Stomach (tissue), 9 donors: ENCODE data around the gene DHCR24. TPM values are rescaled to one million over a fixed set of nuclear protein-coding genes. Genes with fewer than 3 reads are reported as not detected.

Source experiments
- DNase-seq, 2 donors: peaks; one replicate each; pipeline versions ENCODE4 v3.0.0 to v3.0.0-alpha.2; 2013 to 2019
- H3K27ac ChIP-seq, 5 donors: fragments of 200-600 bp in 4 of 5; sonication (generic) in 4 of 5; one replicate each; pipeline ENCODE4 v1.5.1; 2013 to 2019; ENCODE audit warnings: mild to moderate bottlenecking in 1 of 5, moderate library complexity in 1 of 5
- H3K27me3 ChIP-seq, 3 donors: fragments of 200-600 bp; sonication (generic); one replicate each; pipeline ENCODE4 v1.5.1; 2017 to 2019; ENCODE audit warnings: mixed run types in 1 of 3
- H3K36me3 ChIP-seq, 4 donors: fragments of 200-600 bp; sonication (generic); 1 replicate in 3 of 4; 2 replicates in 1 of 4; pipeline ENCODE4 v1.5.1; 2016 to 2019
- H3K4me1 ChIP-seq, 4 donors: fragments of 200-600 bp; sonication (generic); one replicate each; pipeline ENCODE4 v1.5.1; 2016 to 2019
- H3K4me3 ChIP-seq, 4 donors: fragments of 200-600 bp; sonication (generic) in 3 of 4; one replicate each; pipeline ENCODE4 v1.5.1; 2016 to 2019; ENCODE audit warnings: mild to moderate bottlenecking in 1 of 4
- H3K9me3 ChIP-seq, 4 donors: fragments of 200-600 bp; sonication (generic); one replicate each; pipeline ENCODE4 v1.5.1; 2016 to 2019
- EP300 ChIP-seq: sonication (generic); formaldehyde crosslinking; IDR thresholded peaks from one replicate; pipeline ENCODE4 v1.6.1; 2017; ENCODE audit warnings: antibody characterized with exemption
- POLR2A ChIP-seq, 4 donors: fragments of 450-650 bp; IDR thresholded peaks; one replicate each; pipeline ENCODE4 v1.6.1; 2016; ENCODE audit warnings: antibody characterized with exemption in 4 of 4, control low read depth in 2 of 4, mild to moderate bottlenecking in 1 of 4, moderate library complexity in 1 of 4
- POLR2AphosphoS5 ChIP-seq, 3 donors: sonication (generic); formaldehyde crosslinking; IDR thresholded peaks; one replicate each; pipeline ENCODE4 v1.6.1; 2016; ENCODE audit warnings: antibody characterized with exemption in 3 of 3
- WGBS, 5 donors: extraction: QIAGEN DNeasy Blood & Tissue Kit in 3 of 5; methylation state at CpG; one replicate each; pipeline versions ENCODE4 v1.1.5 to v1.1.7; 2013 to 2018; 5-methylcytosine and 5-hydroxymethylcytosine counted together
- intact Hi-C: fragments of 100-400 bp; cut with DNase I; formaldehyde crosslinking; loops from one replicate; pipeline ENCODE4 v1.15.1; 2023; ENCODE audit warnings: low total_unique reads
- polyA plus RNA-seq, 3 donors: library from polyadenylated mRNA; stranded (reverse); fragments of 200-250 nt; gene quantifications; one replicate each; pipeline ENCODE4 v1.2.3, GENCODE V29; 2013
- total RNA-seq, 5 donors: library from RNA; depleted of rRNA; stranded (reverse); fragments of >200 nt; gene quantifications; one replicate each; pipeline versions ENCODE4 v1.1.0 to v1.2.3, GENCODE V29; 2014 to 2016
- TF ChIP-seq, protein P1 (sequence below), 7 experiments: fragments of 450-650 bp in 4 of 7; fragments of 200-600 bp in 3 of 7; sonication (generic) in 3 of 7; IDR thresholded peaks; one replicate each; pipeline ENCODE4 v1.5.1; 2016 to 2019; ENCODE audit warnings: antibody characterized with exemption in 7 of 7, control low read depth in 2 of 7, mild to moderate bottlenecking in 1 of 7
- donor health status: healthy with polysubstance abuse.
- donor health status: Bipolar disorder and iron deficiency.
- donor health status: healthy.

DHCR24 gene
- total and polyA plus RNA-seq, 8 donors: 20.0 to 347 (median 69.0) TPM

- H3K36me3 ChIP-seq: no peaks in the 10 kb centered on the region
- H3K27me3 ChIP-seq: no peaks in the 10 kb centered on the region
- H3K9me3 ChIP-seq: no peaks in the 10 kb centered on the region
- peak in 1 of 2 donors; percentile 23 for DNase-seq
- intact Hi-C loops: loop anchor here (5.0 kb wide), 1 partner anchor 140 kb away; no protein-coding TSS in a partner anchor
- no peak overlapping the region for H3K27ac ChIP-seq
- TF ChIP-seq POLR2A (IDR thresholded peaks at IDR 0.05) (no peak), POLR2AphosphoS5 (IDR thresholded peaks at IDR 0.05) (no peak), EP300 (no peak)
- TF ChIP-seq, protein P1, sequence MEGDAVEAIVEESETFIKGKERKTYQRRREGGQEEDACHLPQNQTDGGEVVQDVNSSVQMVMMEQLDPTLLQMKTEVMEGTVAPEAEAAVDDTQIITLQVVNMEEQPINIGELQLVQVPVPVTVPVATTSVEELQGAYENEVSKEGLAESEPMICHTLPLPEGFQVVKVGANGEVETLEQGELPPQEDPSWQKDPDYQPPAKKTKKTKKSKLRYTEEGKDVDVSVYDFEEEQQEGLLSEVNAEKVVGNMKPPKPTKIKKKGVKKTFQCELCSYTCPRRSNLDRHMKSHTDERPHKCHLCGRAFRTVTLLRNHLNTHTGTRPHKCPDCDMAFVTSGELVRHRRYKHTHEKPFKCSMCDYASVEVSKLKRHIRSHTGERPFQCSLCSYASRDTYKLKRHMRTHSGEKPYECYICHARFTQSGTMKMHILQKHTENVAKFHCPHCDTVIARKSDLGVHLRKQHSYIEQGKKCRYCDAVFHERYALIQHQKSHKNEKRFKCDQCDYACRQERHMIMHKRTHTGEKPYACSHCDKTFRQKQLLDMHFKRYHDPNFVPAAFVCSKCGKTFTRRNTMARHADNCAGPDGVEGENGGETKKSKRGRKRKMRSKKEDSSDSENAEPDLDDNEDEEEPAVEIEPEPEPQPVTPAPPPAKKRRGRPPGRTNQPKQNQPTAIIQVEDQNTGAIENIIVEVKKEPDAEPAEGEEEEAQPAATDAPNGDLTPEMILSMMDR (IDR thresholded peaks at IDR 0.05): no peak
- peaks cover 0 to 12% (median 3%) of the 10 kb centered on the region in 4 donors for H3K4me1 ChIP-seq
- H3K4me3 ChIP-seq: no peak overlapping the region
- WGBS, 5 donors: 84 to 90% (median 86%) methylated on average over 12 to 18 of the region's 18 CpGs
Observed at GRCh38 chr1:54811739-54812655, 75.0 kb downstream of the DHCR24 start.

GRCh38 chr1:54811066-54811465 is 75.9 kb downstream of the DHCR24 start:
- DNase-seq: peak in 1 of 2 donors; percentile 13
- no peak for TF ChIP-seq EP300
- no peak for TF ChIP-seq POLR2A (IDR thresholded peaks at IDR 0.05)
- TF ChIP-seq, protein P1 (IDR thresholded peaks at IDR 0.05): no peak
- TF ChIP-seq POLR2AphosphoS5 (IDR thresholded peaks at IDR 0.05): no peak
- Histone ChIP-seq H3K4me1 (peaks cover 0 to 15% (median 3%) of the 10 kb centered on the region in 4 donors), H3K9me3 (no peaks in the 10 kb centered on the region), H3K4me3 (no peak overlapping the region), H3K36me3 (no peaks in the 10 kb centered on the region), H3K27ac (no peak overlapping the region), H3K27me3 (peaks cover 0 to 1% (median 0%) of the 10 kb centered on the region in 3 donors)
- 79 to 95% (median 88%) methylated on average over 5 of the region's 5 CpGs for WGBS, 5 donors
- intact Hi-C loops: loop anchor here (5.0 kb wide), 1 partner anchor 139 kb away; no protein-coding TSS in a partner anchor

DNA sequence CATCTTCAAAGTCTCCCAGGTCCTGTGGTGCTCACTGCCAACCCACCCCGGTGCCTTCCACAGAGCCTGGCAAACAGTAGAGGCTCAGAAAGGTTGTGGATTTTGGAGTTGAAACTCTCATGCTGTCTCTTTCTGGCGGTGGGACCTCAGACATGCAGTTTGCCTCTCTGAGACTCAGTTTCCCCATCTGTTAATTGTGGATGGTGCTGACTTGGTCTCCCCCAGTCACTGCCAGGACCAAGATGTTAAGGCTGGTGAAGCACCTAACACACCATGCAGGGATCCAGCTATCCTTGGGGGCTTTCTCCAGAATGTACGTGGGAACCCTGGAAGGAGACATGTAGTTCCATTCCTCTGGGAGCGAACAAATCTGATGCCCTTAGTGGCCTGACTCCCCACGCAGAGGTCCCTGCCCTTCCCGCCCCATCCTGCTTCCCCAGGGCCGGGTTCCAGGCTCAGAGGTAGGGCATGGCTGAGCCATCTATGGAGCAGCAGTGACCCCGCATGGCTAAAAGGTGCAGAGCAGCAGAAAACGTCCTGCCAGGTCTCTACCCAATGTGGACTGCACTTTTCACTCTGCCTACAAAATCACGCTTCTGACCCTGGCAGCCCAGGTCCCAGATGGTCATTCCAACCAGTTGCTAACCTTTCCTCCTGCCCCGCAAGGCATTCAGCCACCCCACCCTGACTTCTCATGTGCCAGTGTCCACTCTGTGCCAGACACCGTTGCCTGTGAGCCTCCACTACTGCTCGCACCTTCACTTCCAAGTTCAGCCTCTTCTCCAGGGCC is 76.6 kb downstream of the DHCR24 start:
- Histone ChIP-seq H3K4me1 (peaks cover 0 to 15% (median 3%) of the 10 kb centered on the region in 4 donors), H3K27ac (no peak overlapping the region), H3K9me3 (no peaks in the 10 kb centered on the region), H3K27me3 (peaks cover 0 to 8% (median 0%) of the 10 kb centered on the region in 3 donors), H3K36me3 (no peaks in the 10 kb centered on the region), H3K4me3 (no peak overlapping the region)
- intact Hi-C loops: loop anchor here (5.0 kb wide), 1 partner anchor 138 kb away; no protein-coding TSS in a partner anchor
- 27 to 51% (median 32%) methylated on average over 8 to 13 of the region's 13 CpGs for WGBS, 5 donors
- DNase-seq: peak; percentile 77 to 87
- TF ChIP-seq, protein P1 (IDR thresholded peaks at IDR 0.05): peak in 5 of 7 experiments; percentile 73 to 90 (median 79)
- no peak for TF ChIP-seq POLR2A (IDR thresholded peaks at IDR 0.05)

DNA sequence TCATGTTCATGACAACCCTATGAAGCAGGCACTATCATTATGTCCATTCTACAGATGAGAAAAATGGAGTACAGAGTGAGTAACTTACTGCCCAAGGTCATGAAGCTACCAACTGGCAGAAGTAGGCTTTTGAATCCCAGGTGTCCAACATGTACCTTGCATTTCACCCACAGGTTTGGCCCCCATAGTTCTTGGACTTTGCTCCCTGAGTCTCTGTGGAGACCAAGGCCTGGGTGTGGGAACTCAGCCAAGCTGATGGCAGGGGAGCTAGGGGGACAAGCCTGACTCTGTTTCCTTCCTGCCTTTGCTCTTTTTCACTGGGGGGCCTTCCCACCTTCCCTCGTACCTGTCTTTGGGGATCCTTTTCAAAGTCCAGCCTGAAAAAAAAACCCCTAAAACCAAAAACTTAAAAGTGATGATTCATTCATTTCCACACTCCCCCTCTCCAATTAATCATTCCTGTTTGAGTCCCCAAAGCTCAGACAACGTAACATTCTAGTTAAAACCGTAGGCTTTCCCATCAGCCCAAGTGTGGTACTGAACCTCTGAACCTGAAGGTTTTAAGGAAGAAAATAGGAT is 77.4 kb downstream of the DHCR24 start:
- 24 to 41% (median 37%) methylated on average over 3 of the region's 3 CpGs for WGBS, 5 donors
- intact Hi-C loops: loop anchor here (5.0 kb wide), 1 partner anchor 137 kb away; no protein-coding TSS in a partner anchor
- peak; percentile 26 to 56 for DNase-seq
- peaks cover 0 to 20% (median 3%) of the 10 kb centered on the region in 4 donors for H3K4me1 ChIP-seq
- no peak overlapping the region for H3K4me3 ChIP-seq
- no peaks in the 10 kb centered on the region for H3K36me3 ChIP-seq
- H3K27ac ChIP-seq: no peak overlapping the region
- H3K9me3 ChIP-seq: no peaks in the 10 kb centered on the region
- peaks cover 0 to 8% (median 0%) of the 10 kb centered on the region in 3 donors for H3K27me3 ChIP-seq
- TF ChIP-seq, protein P1 (IDR thresholded peaks at IDR 0.05): no peak
- no peak for TF ChIP-seq EP300
